SH-SY5Y (cell line): ENCODE measurements around the gene FCAMR.

ENCODE experiments used
- GATA2 ChIP-seq: IDR thresholded peaks from 2 replicates; pipeline ENCODE4 v1.6.1; 2011; ENCODE audit warnings: mild to moderate bottlenecking, low read depth, low read length
- GATA3 ChIP-seq: IDR thresholded peaks from 2 replicates; pipeline ENCODE4 v1.6.1; 2011; ENCODE audit warnings: low read depth, mild to moderate bottlenecking, low read length, moderate library complexity

GRCh38 chr1:206918076-206918475 is 52.2 kb downstream of the FCAMR start:
- TF ChIP-seq GATA2 (no peak), GATA3 (no peak)
